Gastroesophageal sphincter (tissue), 4 donors: ENCODE measurements around the gene MSANTD1. TPM values are rescaled to one million over a fixed set of nuclear protein-coding genes. Genes with fewer than 3 reads are reported as not detected.

Experiments
- ATAC-seq: fragments of 150-250 bp; one replicate; pipeline ENCODE4 v1.9.1; 2016; ENCODE audit warnings: mild to moderate bottlenecking, moderate library complexity
- H3K27ac ChIP-seq, 4 donors: fragments of 200-600 bp; sonication (generic) in 3 of 4; 1 replicate in 3 of 4; 2 replicates in 1 of 4; pipeline ENCODE4 v1.5.1; 2016 to 2019
- H3K27me3 ChIP-seq: fragments of 200-600 bp; sonication (generic); one replicate; pipeline ENCODE4 v1.5.1; 2019
- H3K36me3 ChIP-seq, 2 donors: fragments of 200-600 bp; sonication (generic); one replicate each; pipeline ENCODE4 v1.5.1; 2019; ENCODE audit warnings: control low read depth in 1 of 2
- H3K4me1 ChIP-seq, 3 donors: fragments of 200-600 bp; sonication (generic); 1 replicate in 2 of 3; 2 replicates in 1 of 3; pipeline ENCODE4 v1.5.1; 2016 to 2019; ENCODE audit warnings: control low read depth in 2 of 3
- H3K4me3 ChIP-seq, 2 donors: fragments of 200-600 bp; sonication (generic); one replicate each; pipeline ENCODE4 v1.5.1; 2019; ENCODE audit warnings: mild to moderate bottlenecking in 1 of 2, moderate library complexity in 1 of 2
- H3K9me3 ChIP-seq, 3 donors: fragments of 200-600 bp; sonication (generic); one replicate each; pipeline ENCODE4 v1.5.1; 2017 to 2019; ENCODE audit warnings: control low read depth in 2 of 3
- CTCF ChIP-seq, 4 experiments: fragments of 200-600 bp in 2 of 4; fragments of 450-650 bp in 2 of 4; sonication (generic) in 1 of 4; IDR thresholded peaks; one replicate each; pipeline ENCODE4 v1.5.1; 2017 to 2019; ENCODE audit warnings: antibody characterized with exemption in 4 of 4, mild to moderate bottlenecking in 2 of 4, moderate library complexity in 2 of 4
- EP300 ChIP-seq: sonication (generic); formaldehyde crosslinking; IDR thresholded peaks from one replicate; pipeline ENCODE4 v1.6.1; 2017; ENCODE audit warnings: antibody characterized with exemption, mild to moderate bottlenecking
- POLR2A ChIP-seq, 2 donors: fragments of 450-650 bp; IDR thresholded peaks; one replicate each; pipeline ENCODE4 v1.6.1; 2017; ENCODE audit warnings: antibody characterized with exemption in 2 of 2, mild to moderate bottlenecking in 2 of 2, moderate library complexity in 1 of 2
- POLR2AphosphoS5 ChIP-seq: sonication (generic); formaldehyde crosslinking; IDR thresholded peaks from one replicate; pipeline ENCODE4 v1.6.1; 2017; ENCODE audit warnings: antibody characterized with exemption
- WGBS, 2 donors: methylation state at CpG; one replicate each; pipeline ENCODE4 v1.1.5; 2018; ENCODE audit warnings: low coverage in 1 of 2; 5-methylcytosine and 5-hydroxymethylcytosine counted together
- total RNA-seq, 4 donors: library from RNA; depleted of rRNA; stranded (reverse); fragments of >200 nt; gene quantifications; one replicate each; pipeline ENCODE4 v1.1.0, GENCODE V29; 2016

The MSANTD1 gene
- total RNA-seq, 4 donors from 2014 or later: 0.78 to 6.9 (median 1.5) TPM; not detected in 1

GRCh38 chr4:3268395-3269104 lies 19.6 kb downstream of the MSANTD1 start:
- H3K27ac ChIP-seq: peak overlapping the region in 1 of 4 donors; percentile 77
- no peak overlapping the region for H3K4me3 ChIP-seq
- no peak for ATAC-seq
- peaks cover 0 to 29% (median 2%) of the 10 kb centered on the region in 3 donors for H3K4me1 ChIP-seq
- H3K27me3 ChIP-seq: no peaks in the 10 kb centered on the region
- H3K36me3 ChIP-seq: no peaks in the 10 kb centered on the region
- WGBS, 2 donors: 61 to 73% methylated on average over 5 of the region's 17 CpGs
- no peaks in the 10 kb centered on the region for H3K9me3 ChIP-seq
- TF ChIP-seq POLR2A (IDR thresholded peaks at IDR 0.05) (no peak), CTCF (IDR thresholded peaks at IDR 0.05) (no peak), EP300 (no peak), POLR2AphosphoS5 (no peak)

- H3K9me3 ChIP-seq: no peaks in the 10 kb centered on the region
- H3K4me1 ChIP-seq: peaks cover 0 to 29% (median 2%) of the 10 kb centered on the region in 3 donors
- no peak for TF ChIP-seq EP300
- no peak for TF ChIP-seq CTCF (IDR thresholded peaks at IDR 0.05)
- no peak for TF ChIP-seq POLR2AphosphoS5
- TF ChIP-seq POLR2A (IDR thresholded peaks at IDR 0.05): no peak
- H3K36me3 ChIP-seq: no peaks in the 10 kb centered on the region
- 50 to 100% methylated on average over 4 to 12 of the region's 25 CpGs for WGBS, 2 donors
- H3K27ac ChIP-seq: peak overlapping the region in 3 of 4 donors; percentile 5 to 77 (median 37)
- peak; percentile 59 for ATAC-seq
- H3K27me3 ChIP-seq: no peaks in the 10 kb centered on the region
- no peak overlapping the region for H3K4me3 ChIP-seq
Observed at GRCh38 chr4:3269105-3269927, 20.4 kb downstream of the MSANTD1 start.

- Histone ChIP-seq H3K27me3 (no peaks in the 10 kb centered on the region), H3K9me3 (no peaks in the 10 kb centered on the region), H3K4me1 (peaks cover 0 to 29% (median 2%) of the 10 kb centered on the region in 3 donors), H3K36me3 (no peaks in the 10 kb centered on the region), H3K4me3 (no peak overlapping the region), H3K27ac (peak overlapping the region in 3 of 4 donors; percentile 38 to 77 (median 47))
- TF ChIP-seq CTCF (IDR thresholded peaks at IDR 0.05): no peak
- no peak for TF ChIP-seq EP300
- no peak for TF ChIP-seq POLR2AphosphoS5
- TF ChIP-seq POLR2A (IDR thresholded peaks at IDR 0.05): no peak
- ATAC-seq: peak; percentile 86
- 32% methylated on average over 3 of the region's 17 CpGs; no CpG with 5 or more reads in 1 of the 2 donors for WGBS, 2 donors
Observed at GRCh38 chr4:3269991-3270611, 21.1 kb downstream of the MSANTD1 start.

GRCh38 chr4:3271131-3271530 lies 22.2 kb downstream of the MSANTD1 start:
- Histone ChIP-seq H3K27ac (no peak overlapping the region), H3K9me3 (no peaks in the 10 kb centered on the region), H3K4me1 (peaks cover 0 to 29% (median 2%) of the 10 kb centered on the region in 3 donors), H3K4me3 (no peak overlapping the region), H3K36me3 (no peaks in the 10 kb centered on the region), H3K27me3 (no peaks in the 10 kb centered on the region)
- WGBS, 2 donors: 84% methylated on average over 14 of the region's 14 CpGs; no CpG with 5 or more reads in 1 of the 2 donors
- no peak for ATAC-seq
- TF ChIP-seq POLR2AphosphoS5 (no peak), EP300 (no peak), POLR2A (IDR thresholded peaks at IDR 0.05) (no peak), CTCF (IDR thresholded peaks at IDR 0.05) (no peak)
